ENCODE data around the gene KMT2E.
"Not testable (repeated sequence)": the region's sequence is repeated elsewhere in the genome, so short reads cannot be mapped to it uniquely, and the experiment has no call there.

KMT2E gene

GRCh38 chr7:104982308-104983075 is 31.5 kb upstream of the KMT2E start:
- DNase-seq = peak; percentile 38

GRCh38 chr7:104983076-104983577 is 30.9 kb upstream of the KMT2E start:
- no peak for DNase-seq

- peak; percentile 87 for DNase-seq
These were observed 30.1 kb upstream of the KMT2E start for GRCh38 chr7:104983578-104984539.

GRCh38 chr7:104984585-104985258 is 29.3 kb upstream of the KMT2E start:
- no peak for DNase-seq

- no peak for DNase-seq
These were observed 28.8 kb upstream of the KMT2E start for GRCh38 chr7:104985259-104985617.

- no peak for DNase-seq
These were observed 27.3 kb upstream of the KMT2E start for GRCh38 chr7:104986628-104987259.

- not testable (repeated sequence) for DNase-seq
These were observed 26.6 kb upstream of the KMT2E start for GRCh38 chr7:104987403-104987802.

- DNase-seq = no peak
These were observed 23.0 kb upstream of the KMT2E start for GRCh38 chr7:104990983-104991382.

GRCh38 chr7:104992306-104992705 is 21.7 kb upstream of the KMT2E start:
- no peak for DNase-seq

GRCh38 chr7:104993217-104993862 is 20.7 kb upstream of the KMT2E start:
- DNase-seq = no peak

GRCh38 chr7:104998040-104998752 is 15.8 kb upstream of the KMT2E start:
- DNase-seq = no peak

- peak; percentile 82 for DNase-seq
These were observed 13.8 kb upstream of the KMT2E start for GRCh38 chr7:105000200-105000599.

- DNase-seq = no peak
These were observed 13.1 kb upstream of the KMT2E start for GRCh38 chr7:105000927-105001336.

- no peak for DNase-seq
These were observed 12.3 kb upstream of the KMT2E start for GRCh38 chr7:105001652-105002184.

GRCh38 chr7:105003275-105003674 is 10.7 kb upstream of the KMT2E start:
- peak; percentile 83 for DNase-seq

- no peak for DNase-seq
These were observed 10.0 kb upstream of the KMT2E start for GRCh38 chr7:105003872-105004510.

GRCh38 chr7:105005006-105005405 is 9.0 kb upstream of the KMT2E start:
- not testable (repeated sequence) for DNase-seq

GRCh38 chr7:105005486-105005885 is 8.5 kb upstream of the KMT2E start:
- DNase-seq = not testable (repeated sequence)

- DNase-seq = no peak
These were observed 7.5 kb upstream of the KMT2E start for GRCh38 chr7:105006367-105007136.

All from fibroblast of skin of back (primary cell).